Astrocyte of the spinal cord (primary cell): ENCODE results near the gene PPA2.

Experiments
- DNase-seq: peaks from one replicate; pipeline ENCODE4 v3.0.0; 2011; ENCODE audit warnings: low read depth, low spot score
- H3K4me3 ChIP-seq: 2 replicates; pipeline ENCODE4 v1.5.1; 2011; ENCODE audit warnings: low read depth, mild to moderate bottlenecking, low read length, moderate library complexity
- in situ Hi-C: cut with HindIII; loops from 2 replicates; pipeline ENCODE4 v1.10.0; 2017; ENCODE audit warnings: low sequenced_read_pairs
- TF ChIP-seq, protein P1 (sequence below): IDR thresholded peaks from 2 replicates; pipeline ENCODE4 v1.5.1; 2012; ENCODE audit warnings: low read depth, mild to moderate bottlenecking, low read length, inconsistent platforms

Gene PPA2

DNA sequence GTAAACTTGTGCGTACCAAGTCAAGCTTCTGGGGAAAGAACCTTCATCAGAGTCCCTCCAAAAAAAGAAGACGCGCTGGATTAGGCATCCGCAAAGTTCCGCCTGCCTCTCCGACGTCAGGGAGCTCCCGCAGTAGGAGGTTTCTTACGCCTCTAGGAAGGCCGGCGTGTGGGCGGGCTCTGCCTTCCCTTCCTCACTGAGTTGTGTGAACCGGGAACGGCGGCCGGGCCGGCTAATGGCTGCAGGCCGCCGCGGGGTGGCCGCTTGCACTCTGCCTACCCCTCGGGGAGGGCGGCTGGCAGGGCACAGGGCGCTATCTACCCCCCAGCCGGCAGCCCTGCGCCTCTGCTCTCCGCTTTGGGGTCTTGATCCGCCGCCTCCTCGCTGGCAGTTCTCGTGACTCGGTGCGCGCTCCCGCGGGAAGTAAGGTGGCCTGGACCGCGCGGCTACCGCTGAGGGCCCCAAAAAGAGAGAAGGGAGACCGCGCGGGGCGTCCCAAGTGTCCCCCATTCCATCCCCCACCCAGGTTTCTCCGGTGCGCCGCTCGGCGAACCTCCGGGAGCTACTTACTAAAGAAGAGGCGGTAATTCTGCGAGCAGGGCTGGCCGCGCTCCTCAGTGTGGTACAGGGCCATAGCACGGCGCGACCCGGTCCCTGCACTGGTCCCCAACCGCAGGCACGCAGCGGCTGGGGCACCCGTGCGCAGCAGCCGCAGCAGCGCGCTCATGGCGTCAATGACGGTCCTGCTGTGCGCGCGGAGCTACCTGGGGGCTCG lies at the start of gene PPA2:
TSS of gene PPA2 (minus strand) at position 739 of the 775 bp plus-strand sequence. CDS start at position 727, 12 bp downstream.
- in situ Hi-C loops, result no loop called here
- H3K4me3 ChIP-seq, result peak within 1 kb of the TSS; percentile 96
- TF ChIP-seq, protein P1, sequence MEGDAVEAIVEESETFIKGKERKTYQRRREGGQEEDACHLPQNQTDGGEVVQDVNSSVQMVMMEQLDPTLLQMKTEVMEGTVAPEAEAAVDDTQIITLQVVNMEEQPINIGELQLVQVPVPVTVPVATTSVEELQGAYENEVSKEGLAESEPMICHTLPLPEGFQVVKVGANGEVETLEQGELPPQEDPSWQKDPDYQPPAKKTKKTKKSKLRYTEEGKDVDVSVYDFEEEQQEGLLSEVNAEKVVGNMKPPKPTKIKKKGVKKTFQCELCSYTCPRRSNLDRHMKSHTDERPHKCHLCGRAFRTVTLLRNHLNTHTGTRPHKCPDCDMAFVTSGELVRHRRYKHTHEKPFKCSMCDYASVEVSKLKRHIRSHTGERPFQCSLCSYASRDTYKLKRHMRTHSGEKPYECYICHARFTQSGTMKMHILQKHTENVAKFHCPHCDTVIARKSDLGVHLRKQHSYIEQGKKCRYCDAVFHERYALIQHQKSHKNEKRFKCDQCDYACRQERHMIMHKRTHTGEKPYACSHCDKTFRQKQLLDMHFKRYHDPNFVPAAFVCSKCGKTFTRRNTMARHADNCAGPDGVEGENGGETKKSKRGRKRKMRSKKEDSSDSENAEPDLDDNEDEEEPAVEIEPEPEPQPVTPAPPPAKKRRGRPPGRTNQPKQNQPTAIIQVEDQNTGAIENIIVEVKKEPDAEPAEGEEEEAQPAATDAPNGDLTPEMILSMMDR, result no peak
- peak; percentile 91 for DNase-seq

GRCh38 chr4:105520819-105521790 lies 47.2 kb upstream of the PPA2 start:
- in situ Hi-C loops, result no loop called here
- TF ChIP-seq, protein P1, result peak; percentile 70
- peak; percentile 59 for DNase-seq
- H3K4me3 ChIP-seq, result no peak overlapping the region

GRCh38 chr4:105510245-105510644 lies 36.4 kb upstream of the PPA2 start:
- TF ChIP-seq, protein P1, result no peak
- in situ Hi-C loops, result no loop called here
- H3K4me3 ChIP-seq, result no peak overlapping the region
- no peak for DNase-seq

- in situ Hi-C loops, result no loop called here
- TF ChIP-seq, protein P1, result no peak
- no peak overlapping the region for H3K4me3 ChIP-seq
- DNase-seq, result no peak
These were observed 35.9 kb upstream of the PPA2 start for GRCh38 chr4:105509714-105510113.

- in situ Hi-C loops, result no loop called here
- TF ChIP-seq, protein P1, result no peak
- H3K4me3 ChIP-seq, result no peak overlapping the region
- DNase-seq, result no peak
These were observed 35.4 kb upstream of the PPA2 start for GRCh38 chr4:105509291-105509690.

DNA sequence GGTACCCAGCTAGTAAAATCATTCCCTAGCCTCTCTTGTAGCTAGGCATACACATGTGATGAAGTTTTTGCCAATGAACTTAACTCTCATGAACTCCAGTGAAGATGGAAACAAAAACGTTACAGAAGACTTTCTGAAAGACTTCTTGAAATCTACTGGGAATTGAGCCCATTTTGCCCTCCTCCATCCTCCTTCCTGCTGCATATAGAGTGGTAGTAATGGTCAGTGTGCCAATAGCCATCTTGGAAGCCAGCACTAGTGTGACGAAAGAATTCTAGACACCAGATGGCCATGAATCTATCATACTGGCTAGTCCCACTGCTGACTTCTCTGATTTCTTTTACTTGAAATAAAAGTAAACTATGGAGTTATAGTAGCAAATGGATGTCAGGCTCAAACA lies 30.9 kb upstream of the PPA2 start:
- TF ChIP-seq, protein P1, result no peak
- DNase-seq, result no peak
- no peak overlapping the region for H3K4me3 ChIP-seq
- in situ Hi-C loops, result no loop called here
